HG02571 (cell line): ENCODE results near the gene USP30.
A peak's percentile ranks its signal among the peaks of the same experiment; 100 is the strongest.

ENCODE experiments used
- ATAC-seq: cut with Tn5 transposase; IDR thresholded peaks from one replicate; pipeline ENCODE4 v1.9.1; 2021; ENCODE audit warnings: mild to moderate bottlenecking, moderate library complexity; ENCODE audit not compliant: unreplicated experiment

Gene USP30

GRCh38 chr12:109097140-109097434 is 44.7 kb downstream of the USP30 start:
- ATAC-seq, result no peak

GRCh38 chr12:109097435-109098182 is 45.2 kb downstream of the USP30 start, which contains the start of gene UNG:
Gene UNG (plus strand): TSS chr12:109097597. CDS start chr12:109097680, 83 bp downstream.
- ATAC-seq, result peak; percentile 87

- peak; percentile 27 for ATAC-seq
These were observed 45.8 kb downstream of the USP30 start for GRCh38 chr12:109098183-109098604.

GRCh38 chr12:109098651-109099050 is 46.3 kb downstream of the USP30 start:
- no peak for ATAC-seq

GRCh38 chr12:109099431-109100020 is 47.1 kb downstream of the USP30 start:
- no peak for ATAC-seq

GRCh38 chr12:109100741-109101140 is 48.4 kb downstream of the USP30 start:
- no peak for ATAC-seq

- no peak for ATAC-seq
These were observed 50.1 kb downstream of the USP30 start for GRCh38 chr12:109102491-109102890.

GRCh38 chr12:109105176-109105575 is 52.8 kb downstream of the USP30 start:
- ATAC-seq, result no peak

- ATAC-seq, result no peak
These were observed 57.5 kb downstream of the USP30 start for GRCh38 chr12:109109746-109110350.

GRCh38 chr12:109110988-109111495 is 58.7 kb downstream of the USP30 start:
- peak; percentile 67 for ATAC-seq

- no peak for ATAC-seq
These were observed 60.5 kb downstream of the USP30 start for GRCh38 chr12:109112720-109113465.

- no peak for ATAC-seq
These were observed 61.4 kb downstream of the USP30 start for GRCh38 chr12:109113661-109114321.

- no peak for ATAC-seq
These were observed 62.3 kb downstream of the USP30 start for GRCh38 chr12:109114644-109115043.

- ATAC-seq, result no peak
These were observed 63.0 kb downstream of the USP30 start for GRCh38 chr12:109115404-109115757.

- ATAC-seq, result no peak
These were observed 63.6 kb downstream of the USP30 start, which contains the start of gene ACACB for GRCh38 chr12:109115758-109116610. Gene ACACB (plus strand): TSS chr12:109116587. CDS start chr12:109139406, 22,819 bp downstream.

GRCh38 chr12:109116611-109116949 is 64.2 kb downstream of the USP30 start:
- no peak for ATAC-seq

- ATAC-seq, result no peak
These were observed 67.7 kb downstream of the USP30 start for GRCh38 chr12:109120095-109120494.

GRCh38 chr12:109120557-109120956 is 68.2 kb downstream of the USP30 start:
- no peak for ATAC-seq

- no peak for ATAC-seq
These were observed 69.0 kb downstream of the USP30 start for GRCh38 chr12:109121346-109121880.
